Endothelial cell of umbilical vein (primary cell): Measurements from ENCODE around the gene CFAP210. TPM values are rescaled to one million over a fixed set of nuclear protein-coding genes. Genes with fewer than 3 reads are reported as not detected.

Experiments used
- BruUV-seq: library from RNA; stranded (reverse); fragments of 400-500 nt; replicated peaks from 2 replicates; lab custom pipeline; 2021; lab: Mats Ljungman, UMichigan
- CTCF ChIA-PET: fragments of 300-600, 350-600 bp; sonication (Branson Sonifier 250); formaldehyde crosslinking; loops from one replicate; lab custom pipeline; 2021; ENCODE audit warnings: antibody characterized with exemption, inconsistent platforms; lab: Charles Lee
- POLR2A ChIA-PET: fragments of 300-600, 350-600 bp; sonication (Branson Sonifier 250); formaldehyde crosslinking; loops from one replicate; lab custom pipeline; 2021; ENCODE audit warnings: antibody characterized with exemption, inconsistent platforms; lab: Charles Lee
- DNase-seq: peaks from one replicate; pipeline ENCODE4 v3.0.0-alpha.2; 2011; ENCODE audit warnings: low read depth, low spot score
- FAIRE-seq: peaks from 2 replicates; lab custom pipeline; 2011; peaks lifted over from hg19 to GRCh38; lab: Jason Lieb, UNC
- H2AFZ ChIP-seq: 2 replicates; pipeline ENCODE4 v1.6.0; 2012; ENCODE audit warnings: low read depth, low read length, control low read depth, inconsistent platforms
- H3K27ac ChIP-seq: 2 replicates; pipeline ENCODE4 v1.5.1; 2011; ENCODE audit warnings: low read depth, mild to moderate bottlenecking, control low read depth, low read length, moderate library complexity; ENCODE audit not compliant: insufficient read depth
- H3K27me3 ChIP-seq, 2 experiments: 2 replicates each; pipeline versions ENCODE4 v1.6.0 to v1.6.1; 2011; ENCODE audit warnings: low read length in 2 of 2, mixed read lengths in 1 of 2; ENCODE audit not compliant: control insufficient read depth in 2 of 2, insufficient read depth in 2 of 2
- H3K36me3 ChIP-seq, 2 experiments: 2 replicates in 1 of 2; 3 replicates in 1 of 2; pipeline ENCODE4 v1.5.1; 2011; ENCODE audit warnings: low read length in 2 of 2, mild to moderate bottlenecking in 1 of 2, moderate library complexity in 1 of 2; ENCODE audit not compliant: control insufficient read depth in 2 of 2, insufficient read depth in 2 of 2; ENCODE audit errors: extremely low read depth in 1 of 2
- H3K4me1 ChIP-seq: 3 replicates; pipeline ENCODE4 v1.5.1; 2011; ENCODE audit warnings: mild to moderate bottlenecking, low read length; ENCODE audit not compliant: control insufficient read depth, insufficient read depth; ENCODE audit errors: extremely low read depth
- H3K4me2 ChIP-seq: 2 replicates; pipeline ENCODE4 v1.6.1; 2011; ENCODE audit warnings: low read length, control low read depth, mixed read lengths; ENCODE audit not compliant: insufficient read depth
- H3K4me3 ChIP-seq, 3 experiments: fragments of 200-600 bp in 1 of 3; sonication (generic), shearing (Covaris generic) in 1 of 3; replicated peaks in 1 of 3; 2 replicates each; pipeline ENCODE4 v1.5.1; 2011 to 2016; ENCODE audit warnings: control low read depth in 3 of 3, low read length in 3 of 3, mild to moderate bottlenecking in 2 of 3, inconsistent platforms in 1 of 3, low read depth in 1 of 3, moderate library complexity in 1 of 3; ENCODE audit not compliant: insufficient read depth in 1 of 3
- H3K79me2 ChIP-seq: 2 replicates; pipeline ENCODE4 v1.6.0; 2012; ENCODE audit warnings: low read length, inconsistent platforms; ENCODE audit not compliant: control insufficient read depth, insufficient read depth
- H3K9ac ChIP-seq: replicated peaks from 2 replicates; pipeline ENCODE3; 2011; ENCODE audit warnings: low read length, control low read depth; ENCODE audit not compliant: insufficient read depth; ENCODE audit errors: extremely low read depth
- H3K9me1 ChIP-seq: replicated peaks from 3 replicates; pipeline ENCODE4 v1.6.0; 2011; ENCODE audit warnings: mild to moderate bottlenecking, low read length; ENCODE audit not compliant: control insufficient read depth, insufficient read depth; ENCODE audit errors: extremely low read depth
- H3K9me3 ChIP-seq: replicated peaks from 2 replicates; pipeline ENCODE4 v1.5.1; 2012; ENCODE audit warnings: low read length, inconsistent platforms; ENCODE audit not compliant: control insufficient read depth, insufficient read depth
- H4K20me1 ChIP-seq: replicated peaks from 2 replicates; pipeline ENCODE3; 2011; ENCODE audit warnings: mild to moderate bottlenecking, low read length; ENCODE audit not compliant: control insufficient read depth, insufficient read depth; ENCODE audit errors: extremely low read depth
- EZH2 ChIP-seq: IDR thresholded peaks from 2 replicates; pipeline ENCODE4 v1.6.1; 2012; ENCODE audit warnings: borderline replicate concordance, low read depth, mild to moderate bottlenecking, moderate library complexity, low read length, inconsistent platforms; ENCODE audit not compliant: severe bottlenecking
- FOS ChIP-seq: IDR thresholded peaks from 2 replicates; pipeline ENCODE4 v1.6.1; 2011; ENCODE audit warnings: mild to moderate bottlenecking, low read length, moderate library complexity, borderline replicate concordance; ENCODE audit not compliant: insufficient read depth
- GATA2 ChIP-seq: IDR thresholded peaks from 2 replicates; pipeline ENCODE4 v1.7.0; 2011; ENCODE audit warnings: low read depth, mild to moderate bottlenecking, moderate library complexity, mixed read lengths, low read length; ENCODE audit not compliant: insufficient read length, insufficient read depth
- JUN ChIP-seq: IDR thresholded peaks from 2 replicates; pipeline ENCODE4 v1.6.1; 2011; ENCODE audit warnings: borderline replicate concordance, low read depth; ENCODE audit not compliant: insufficient read length, insufficient read depth
- MYC ChIP-seq: IDR thresholded peaks from one replicate; pipeline ENCODE4 v1.6.1; 2011; ENCODE audit warnings: mild to moderate bottlenecking, low read depth, low read length
- POLR2A ChIP-seq: IDR thresholded peaks from 2 replicates; pipeline ENCODE4 v1.6.1; 2012; ENCODE audit warnings: low read depth, mild to moderate bottlenecking, control low read depth, low read length
- POLR2AphosphoS5 ChIP-seq: IDR thresholded peaks from 2 replicates; pipeline ENCODE4 v1.6.1; 2012; ENCODE audit warnings: low read depth, mild to moderate bottlenecking, control low read depth, low read length, moderate library complexity; ENCODE audit not compliant: insufficient read depth
- dilution Hi-C: fragments of 300-500 bp; cut with MboI; formaldehyde crosslinking; loops from one replicate; pipeline ENCODE4 v1.15.0; 2019; ENCODE audit warnings: low sequenced_read_pairs; ENCODE audit not compliant: extremely low pct_ligation_motif_present
- intact Hi-C: fragments of 100-400 bp; cut with micrococcal nuclease; formaldehyde crosslinking; loops from one replicate; pipeline ENCODE4 v1.10.0; 2022
- polyA plus RNA-seq, 4 experiments: library from polyadenylated mRNA; depleted of rRNA in 3 of 4; stranded (reverse) in 3 of 4; unstranded in 1 of 4; fragments of >200 nt; gene quantifications; 2 replicates each; pipeline versions ENCODE4 v1.2.1 to v1.2.3, GENCODE V29; 2011 to 2012; ENCODE audit warnings: missing spikeins in 1 of 4
- total RNA-seq: library from RNA; stranded (reverse); gene quantifications from 2 replicates; pipeline ENCODE4 v1.2.3, GENCODE V29; 2021
- TF ChIP-seq, protein P1 (sequence below): IDR thresholded peaks from 2 replicates; pipeline ENCODE4 v1.6.1; 2011; ENCODE audit not compliant: insufficient read depth, insufficient read length
- TF ChIP-seq, protein P2 (sequence below), 2 donors: IDR thresholded peaks; 1 replicate in 1 of 2; 2 replicates in 1 of 2; pipeline ENCODE4 v1.5.1; 2011; ENCODE audit warnings: low read length in 2 of 2, mild to moderate bottlenecking in 2 of 2, moderate library complexity in 2 of 2, control low read depth in 1 of 2, inconsistent platforms in 1 of 2, low read depth in 1 of 2; ENCODE audit not compliant: insufficient read depth in 1 of 2; ENCODE audit errors: extremely low read depth in 1 of 2

The CFAP210 gene
- total and polyA plus RNA-seq, 2 donors (not counting 3 experiments of a cell fraction or from before 2014, with no cell fraction given), result not detected

DNA sequence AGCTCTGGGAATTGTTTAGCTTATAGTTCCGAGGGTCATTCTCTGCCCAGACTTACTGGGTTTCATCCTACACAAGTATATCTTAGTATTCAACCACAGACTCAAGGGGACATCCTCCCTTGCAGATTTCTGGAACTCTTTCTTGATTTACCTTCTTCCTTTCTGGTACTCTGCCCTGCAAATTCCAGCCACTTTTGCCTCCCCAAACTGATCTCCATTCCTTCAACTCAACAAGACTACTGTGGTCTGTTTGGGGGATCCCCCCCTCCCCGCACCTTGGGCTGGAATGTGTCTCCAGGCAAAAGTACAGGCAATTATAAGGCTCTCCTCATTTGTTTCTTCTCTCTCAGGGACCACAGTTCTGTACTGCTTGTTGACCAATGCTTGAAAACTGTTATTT lies 13.4 kb upstream of the CFAP210 start:
- no peak for TF ChIP-seq FOS
- no peak for TF ChIP-seq MYC
- TF ChIP-seq GATA2, result no peak
- TF ChIP-seq, protein P1, sequence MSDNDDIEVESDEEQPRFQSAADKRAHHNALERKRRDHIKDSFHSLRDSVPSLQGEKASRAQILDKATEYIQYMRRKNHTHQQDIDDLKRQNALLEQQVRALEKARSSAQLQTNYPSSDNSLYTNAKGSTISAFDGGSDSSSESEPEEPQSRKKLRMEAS, result no peak
- TF ChIP-seq POLR2A, result no peak
- no peak for TF ChIP-seq POLR2AphosphoS5
- TF ChIP-seq, protein P2, sequence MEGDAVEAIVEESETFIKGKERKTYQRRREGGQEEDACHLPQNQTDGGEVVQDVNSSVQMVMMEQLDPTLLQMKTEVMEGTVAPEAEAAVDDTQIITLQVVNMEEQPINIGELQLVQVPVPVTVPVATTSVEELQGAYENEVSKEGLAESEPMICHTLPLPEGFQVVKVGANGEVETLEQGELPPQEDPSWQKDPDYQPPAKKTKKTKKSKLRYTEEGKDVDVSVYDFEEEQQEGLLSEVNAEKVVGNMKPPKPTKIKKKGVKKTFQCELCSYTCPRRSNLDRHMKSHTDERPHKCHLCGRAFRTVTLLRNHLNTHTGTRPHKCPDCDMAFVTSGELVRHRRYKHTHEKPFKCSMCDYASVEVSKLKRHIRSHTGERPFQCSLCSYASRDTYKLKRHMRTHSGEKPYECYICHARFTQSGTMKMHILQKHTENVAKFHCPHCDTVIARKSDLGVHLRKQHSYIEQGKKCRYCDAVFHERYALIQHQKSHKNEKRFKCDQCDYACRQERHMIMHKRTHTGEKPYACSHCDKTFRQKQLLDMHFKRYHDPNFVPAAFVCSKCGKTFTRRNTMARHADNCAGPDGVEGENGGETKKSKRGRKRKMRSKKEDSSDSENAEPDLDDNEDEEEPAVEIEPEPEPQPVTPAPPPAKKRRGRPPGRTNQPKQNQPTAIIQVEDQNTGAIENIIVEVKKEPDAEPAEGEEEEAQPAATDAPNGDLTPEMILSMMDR (IDR thresholded peaks at IDR 0.05; ENCODE audit: extremely low read depth in 1 of 2, insufficient read depth in 1 of 2, low read depth in 1 of 2, low read length in 2 of 2), result no peak
- TF ChIP-seq EZH2, result no peak
- TF ChIP-seq JUN, result no peak
- no peak for DNase-seq

More for the DNA sequence above, 13.4 kb upstream of the CFAP210 start:
- no TSS peak for BruUV-seq
- Histone ChIP-seq H3K4me1 (peaks cover 13% of the 10 kb centered on the region), H3K4me2 (no peak overlapping the region), H2AFZ (no peak overlapping the region), H3K27me3 (no peaks in the 10 kb centered on the region), H4K20me1 (no peaks in the 10 kb centered on the region), H3K9me3 (no peaks in the 10 kb centered on the region), H3K79me2 (no peaks in the 10 kb centered on the region), H3K27ac (no peak overlapping the region), H3K36me3 (no peaks in the 10 kb centered on the region), H3K9me1 (no peaks in the 10 kb centered on the region), H3K4me3 (no peak overlapping the region), H3K9ac (no peak overlapping the region)
- FAIRE-seq, result no peak
- dilution Hi-C loops, result no loop called here
- ChIA-PET POLR2A (no interaction called here), CTCF (no interaction called here)
- intact Hi-C loops, result no loop called here
